GM19025 (cell line): Measurements from ENCODE around the gene SDHD.

ENCODE experiments used
- ATAC-seq: cut with Tn5 transposase; IDR thresholded peaks from one replicate; pipeline ENCODE4 v1.9.1; 2021; ENCODE audit warnings: mild to moderate bottlenecking, low read depth, moderate library complexity; ENCODE audit not compliant: unreplicated experiment

Gene SDHD

GRCh38 chr11:112097734-112098528 lies 11.3 kb downstream of the SDHD start:
- no peak for ATAC-seq

GRCh38 chr11:112100462-112100861 lies 13.8 kb downstream of the SDHD start:
- no peak for ATAC-seq

- ATAC-seq, result no peak
Measured at GRCh38 chr11:112103446-112103845, 16.8 kb downstream of the SDHD start.

- ATAC-seq, result no peak
Measured at GRCh38 chr11:112106070-112106469, 19.4 kb downstream of the SDHD start.

- no peak for ATAC-seq
Measured at GRCh38 chr11:112113539-112114457, 27.1 kb downstream of the SDHD start.

- ATAC-seq, result no peak
Measured at GRCh38 chr11:112114460-112114859, 27.8 kb downstream of the SDHD start.

GRCh38 chr11:112115386-112115785 lies 28.7 kb downstream of the SDHD start:
- ATAC-seq, result no peak

- no peak for ATAC-seq
Measured at GRCh38 chr11:112118176-112118575, 31.5 kb downstream of the SDHD start.

- ATAC-seq, result no peak
Measured at GRCh38 chr11:112121981-112122615, 35.4 kb downstream of the SDHD start.

GRCh38 chr11:112123129-112123528 lies 36.5 kb downstream of the SDHD start:
- ATAC-seq, result no peak

GRCh38 chr11:112127056-112127455 lies 40.4 kb downstream of the SDHD start:
- ATAC-seq, result no peak

GRCh38 chr11:112128483-112129121 lies 41.9 kb downstream of the SDHD start:
- no peak for ATAC-seq

- no peak for ATAC-seq
Measured at GRCh38 chr11:112129656-112130055, 43.0 kb downstream of the SDHD start.

GRCh38 chr11:112132737-112133136 lies 46.1 kb downstream of the SDHD start:
- ATAC-seq, result no peak

GRCh38 chr11:112134473-112134872 lies 47.8 kb downstream of the SDHD start:
- ATAC-seq, result no peak

GRCh38 chr11:112143597-112143996 lies 56.9 kb downstream of the SDHD start:
- no peak for ATAC-seq
